HG03460 (cell line): ENCODE measurements around the gene MSI2.
"Not testable (repeated sequence)": the region's sequence is repeated elsewhere in the genome, so short reads cannot be mapped to it uniquely, and the experiment has no call there.

Source experiments
- ATAC-seq: cut with Tn5 transposase; IDR thresholded peaks from one replicate; pipeline ENCODE4 v1.9.1; 2021; ENCODE audit not compliant: unreplicated experiment

Gene MSI2

DNA sequence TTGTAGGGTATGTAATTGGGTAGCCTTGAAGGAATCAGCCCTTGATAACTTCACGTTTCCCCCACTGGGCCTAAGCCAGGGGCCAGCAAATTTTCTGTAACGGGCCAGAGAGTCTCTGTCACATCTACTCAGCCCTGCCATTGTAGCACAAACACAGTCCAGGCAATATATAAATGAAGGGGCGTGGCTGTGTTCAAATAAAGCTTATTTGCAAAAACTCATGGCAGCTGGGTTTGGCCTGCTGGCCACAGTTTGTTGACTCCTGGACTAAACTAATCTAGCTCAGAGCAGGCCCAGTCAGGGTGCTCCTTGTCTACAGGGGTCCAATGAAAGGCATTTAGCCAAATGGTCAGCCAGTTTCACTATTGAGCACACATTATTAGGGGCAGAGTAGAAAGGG is 347.2 kb downstream of the MSI2 start:
- ATAC-seq, result no peak

DNA sequence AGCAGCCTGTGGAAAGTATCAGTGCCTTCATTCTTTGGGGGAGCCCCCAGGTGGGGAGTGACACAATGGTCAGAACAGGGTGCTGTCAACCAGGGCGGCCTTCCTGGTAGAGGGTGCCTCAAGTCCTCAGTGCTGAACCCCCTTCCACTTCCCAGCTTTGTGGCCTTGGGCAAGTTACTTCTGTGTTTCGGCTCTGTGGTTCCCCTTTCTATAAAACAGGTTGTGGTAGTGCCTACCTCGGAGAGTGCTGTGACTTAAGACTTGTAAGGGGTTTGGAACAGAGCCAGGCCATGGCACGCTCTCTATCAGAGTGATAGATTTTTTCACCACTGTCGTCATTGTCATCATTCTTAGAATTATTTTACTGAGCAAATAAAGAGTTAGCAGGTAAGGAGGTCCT is 347.7 kb downstream of the MSI2 start:
- peak; percentile 48 for ATAC-seq

GRCh38 chr17:57604771-57605674 is 348.7 kb downstream of the MSI2 start:
- ATAC-seq, result peak; percentile 65

- peak; percentile 19 for ATAC-seq
Observed at GRCh38 chr17:57605675-57606105, 349.4 kb downstream of the MSI2 start.

GRCh38 chr17:57606111-57606875 is 350.0 kb downstream of the MSI2 start:
- ATAC-seq, result no peak

- ATAC-seq, result no peak
Observed at GRCh38 chr17:57607553-57608120, 351.3 kb downstream of the MSI2 start.

- no peak for ATAC-seq
Observed at GRCh38 chr17:57608369-57609124, 352.2 kb downstream of the MSI2 start.

DNA sequence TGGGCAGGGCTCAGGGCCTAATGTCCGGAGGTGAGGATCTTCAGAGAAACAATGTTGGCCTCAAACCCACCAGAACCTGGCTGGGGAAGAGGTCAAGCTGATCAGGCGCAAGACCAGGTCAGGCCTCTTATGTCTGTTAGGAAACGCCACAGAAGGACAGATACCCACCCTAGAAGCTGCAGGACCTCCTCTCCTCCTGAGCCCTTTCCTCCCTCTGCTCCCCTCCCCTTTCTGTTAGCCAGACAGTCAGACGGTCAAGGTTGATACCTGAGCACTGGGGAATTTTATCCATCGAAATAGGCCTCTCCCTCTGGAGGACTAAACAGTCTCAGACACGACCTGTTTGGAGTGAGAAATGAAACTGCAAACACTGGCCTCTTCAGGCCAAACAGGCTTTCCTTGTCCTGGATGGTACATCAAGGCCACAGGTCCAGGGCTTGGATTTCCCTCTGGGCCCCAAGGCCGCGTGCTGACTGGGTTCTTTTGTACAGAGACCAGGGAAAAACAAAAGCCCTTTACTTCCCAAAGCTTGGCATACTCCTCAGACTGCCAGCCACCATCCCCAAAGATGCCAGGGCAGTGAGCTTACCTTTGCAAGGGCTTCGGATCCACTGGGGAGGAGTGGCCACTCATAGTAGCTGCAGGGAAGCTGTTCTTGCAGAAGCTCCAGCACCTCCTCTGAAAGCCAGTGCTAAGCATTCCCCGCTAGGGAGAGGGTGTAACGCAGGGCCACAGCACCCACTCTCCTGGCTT is 353.0 kb downstream of the MSI2 start:
- ATAC-seq, result no peak

- no peak for ATAC-seq
Observed at GRCh38 chr17:57609878-57610270, 353.6 kb downstream of the MSI2 start.

DNA sequence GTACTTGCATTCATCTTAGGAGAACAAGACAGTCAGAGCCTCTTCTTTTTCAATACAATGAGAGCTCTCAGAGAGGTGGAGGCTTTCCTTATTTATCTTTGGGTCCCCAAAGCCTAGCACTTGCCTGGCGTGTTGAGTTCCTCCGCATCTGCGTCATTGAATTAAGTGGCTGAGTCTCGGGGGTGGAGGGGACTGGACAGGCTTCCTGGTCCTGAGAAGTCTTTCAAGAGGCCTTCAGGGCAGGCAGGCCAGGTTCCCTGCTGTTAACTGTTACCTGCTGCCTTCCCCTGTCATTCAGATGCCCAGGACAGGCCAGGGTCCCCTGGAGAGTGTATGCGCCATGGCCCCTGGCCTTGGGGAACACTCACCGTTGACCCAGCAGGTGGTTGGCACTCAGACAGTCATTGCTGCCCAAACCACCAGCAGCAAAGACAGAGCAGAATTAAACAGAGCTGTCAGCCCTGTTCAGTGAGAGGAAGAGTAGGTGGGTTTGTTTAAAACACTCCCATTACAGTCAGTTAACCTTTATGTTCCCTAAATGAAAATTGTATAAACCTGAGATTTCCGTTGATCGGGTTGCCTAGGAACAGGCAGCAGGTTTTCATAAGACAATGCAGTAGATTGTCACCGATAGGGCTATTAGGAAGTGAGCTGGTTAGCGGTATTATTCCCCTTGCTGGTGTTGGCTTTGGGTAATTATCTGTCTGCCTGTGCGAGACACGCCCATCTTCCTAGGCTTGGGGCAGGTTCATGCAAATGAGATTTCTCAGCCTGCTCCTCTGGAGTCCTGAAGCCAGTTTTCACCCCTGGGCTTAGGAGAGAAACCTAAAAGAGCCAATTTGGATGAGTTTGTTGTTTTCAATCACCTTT is 356.1 kb downstream of the MSI2 start:
- no peak for ATAC-seq

DNA sequence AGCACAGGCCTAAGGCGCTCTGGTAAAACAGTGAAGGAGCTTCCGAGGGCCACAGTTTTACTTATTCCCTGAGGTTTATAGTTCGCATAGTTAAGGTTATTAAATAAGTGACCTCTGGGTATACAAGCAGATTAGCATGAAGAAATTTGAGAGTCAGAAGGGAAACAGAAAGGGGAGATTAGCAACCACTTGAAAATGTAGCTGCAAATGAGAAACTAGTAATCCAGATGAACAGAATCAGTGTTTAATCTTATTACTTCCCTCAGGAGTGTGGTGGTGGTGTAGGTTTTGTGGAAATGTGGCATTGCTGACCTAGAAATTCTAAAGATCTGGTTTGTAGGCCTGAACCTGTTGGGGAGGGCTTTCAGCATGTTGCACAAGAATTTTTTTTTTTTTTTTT is 358.4 kb downstream of the MSI2 start:
- no peak for ATAC-seq

- no peak for ATAC-seq
Observed at GRCh38 chr17:57615836-57616757, 359.8 kb downstream of the MSI2 start.

DNA sequence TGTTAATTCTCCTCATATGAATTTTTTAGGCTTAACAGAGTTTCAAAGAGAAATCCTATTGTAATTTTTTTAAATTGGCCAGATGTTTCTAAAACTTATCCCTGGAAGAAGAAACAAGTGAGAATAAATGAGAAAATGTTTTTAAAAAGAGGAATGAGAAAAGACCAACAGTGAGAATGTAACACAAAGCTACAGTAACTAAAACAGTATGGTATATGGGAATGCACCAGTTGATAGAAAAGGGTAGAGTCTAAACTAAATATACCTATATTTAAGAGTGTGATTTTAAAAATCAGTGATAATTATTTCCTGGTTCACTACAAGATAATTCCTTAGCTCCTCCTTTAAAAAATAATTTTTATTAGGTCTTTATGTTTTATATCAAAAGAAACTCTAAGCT is 360.9 kb downstream of the MSI2 start:
- ATAC-seq, result no peak

DNA sequence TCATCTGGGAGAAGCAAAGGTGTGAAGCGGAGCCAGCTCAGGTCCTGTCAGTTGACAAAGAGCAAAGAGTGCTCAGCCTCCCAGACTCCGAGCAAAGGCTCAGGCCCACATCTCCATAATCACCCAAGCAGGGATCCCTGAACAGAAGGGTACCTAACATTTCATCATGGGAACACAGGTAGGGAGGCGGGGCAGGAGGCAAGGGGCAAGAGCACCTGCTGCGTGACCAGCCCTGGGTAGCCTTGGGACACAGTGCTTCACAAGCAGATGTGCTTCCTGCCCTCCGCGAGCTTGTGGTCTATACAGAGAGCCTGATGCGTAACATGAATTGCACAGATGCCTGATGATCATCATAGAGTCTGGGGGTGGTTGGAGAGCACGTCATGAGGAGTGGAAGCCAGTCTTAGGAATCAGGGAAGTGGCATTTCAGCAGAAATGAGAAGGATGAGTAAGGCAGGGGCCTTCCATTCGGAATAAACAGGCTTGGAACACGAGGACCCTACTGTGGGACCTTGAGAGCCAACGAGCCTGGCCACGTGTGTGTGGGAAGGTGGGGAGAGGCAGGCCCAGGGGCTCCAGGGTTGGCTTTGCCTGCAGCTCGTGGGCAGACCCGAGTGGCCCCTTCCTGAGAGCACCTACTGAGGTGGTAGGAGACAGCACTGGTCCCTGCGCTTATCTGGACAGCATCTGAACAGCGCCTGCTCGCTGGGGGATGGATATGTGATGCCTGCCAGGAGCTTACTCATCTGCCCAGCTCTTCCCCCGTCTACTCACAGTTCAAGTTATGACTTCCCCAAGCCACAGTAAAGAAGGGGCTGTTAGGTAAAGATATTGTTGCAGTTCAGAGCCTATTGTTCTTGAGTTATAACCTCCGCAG is 363.0 kb downstream of the MSI2 start:
- no peak for ATAC-seq

GRCh38 chr17:57620576-57620975 is 364.3 kb downstream of the MSI2 start:
- ATAC-seq, result no peak

DNA sequence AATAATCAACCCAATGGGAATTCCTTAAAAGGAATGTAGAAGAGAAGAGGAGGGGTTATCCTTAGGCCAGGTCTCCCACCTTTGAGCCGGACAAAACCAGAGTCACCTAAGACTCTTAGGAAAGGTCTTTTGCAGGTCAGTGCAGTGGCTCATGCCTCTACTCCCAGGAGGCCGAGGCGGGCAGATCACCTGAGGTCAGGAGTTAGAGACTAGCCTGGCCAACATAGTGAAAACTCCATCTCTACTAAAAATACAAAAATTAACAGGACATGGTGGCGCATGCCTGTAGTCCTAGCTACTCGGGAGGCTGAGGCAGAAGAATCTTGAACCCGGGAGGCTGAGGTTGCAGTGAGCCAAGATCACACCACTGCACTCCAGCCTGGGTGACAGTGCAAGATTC is 365.5 kb downstream of the MSI2 start:
- not testable (repeated sequence) for ATAC-seq

DNA sequence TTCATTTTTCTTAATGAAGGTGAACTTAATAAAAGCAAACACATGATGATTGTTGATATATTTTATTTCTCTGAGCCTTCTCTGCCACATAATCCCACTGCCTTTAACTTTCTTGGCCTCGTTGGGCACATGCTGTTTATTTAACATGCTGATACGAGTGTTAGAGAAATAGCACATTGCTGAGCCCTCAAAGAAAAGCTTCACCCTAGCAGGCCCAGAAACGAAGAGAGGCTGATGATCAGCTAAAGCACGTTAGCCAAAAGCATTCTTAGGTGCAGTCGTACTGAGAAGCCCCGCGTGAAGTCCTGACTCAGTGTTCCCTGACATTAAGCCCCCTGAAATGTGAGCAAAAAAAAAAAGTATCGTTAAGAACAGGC is 366.0 kb downstream of the MSI2 start:
- no peak for ATAC-seq
